ENCODE data around the gene ACKR2.
A peak's percentile ranks its signal among the peaks of the same experiment; 100 is the strongest.
"Not testable (repeated sequence)": the region's sequence is repeated elsewhere in the genome, so short reads cannot be mapped to it uniquely, and the experiment has no call there.

The ACKR2 gene

DNA sequence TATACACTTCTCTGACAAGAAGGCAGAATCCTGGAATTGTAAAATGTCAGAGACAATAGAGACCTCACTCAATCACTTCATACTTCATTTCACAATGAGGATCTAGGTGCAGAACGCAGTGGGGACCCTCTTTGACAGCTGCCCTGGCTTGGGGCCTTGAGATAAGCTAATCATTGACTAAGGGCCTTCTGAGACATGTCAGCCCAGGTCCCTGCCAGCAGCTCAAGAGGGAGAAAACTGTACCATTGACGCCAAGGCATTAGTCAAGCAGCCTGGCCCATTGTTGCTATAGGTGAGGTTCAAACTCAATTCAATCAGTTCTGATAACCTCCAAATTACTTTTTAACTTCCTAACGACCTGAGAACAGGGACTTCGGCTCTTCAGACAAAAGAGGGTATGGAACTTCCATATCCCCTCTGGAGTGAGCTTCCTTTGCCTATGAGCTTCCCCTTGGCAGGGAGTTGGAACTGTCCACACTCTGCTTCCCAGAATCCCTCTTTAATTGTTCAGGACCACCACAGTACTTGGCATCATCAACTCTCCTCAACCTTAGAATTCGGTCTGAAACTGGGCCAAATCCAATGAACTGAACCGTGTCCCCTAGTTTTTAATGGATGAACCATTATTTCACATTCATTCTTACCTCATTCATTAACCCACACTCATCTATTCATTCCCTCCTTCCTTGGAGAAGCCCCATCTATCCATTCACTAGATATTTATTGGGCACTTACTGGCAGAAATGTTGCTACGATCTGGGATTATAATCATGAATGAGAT, 67.9 kb downstream of the ACKR2 start:
- TF ChIP-seq, protein P1, sequence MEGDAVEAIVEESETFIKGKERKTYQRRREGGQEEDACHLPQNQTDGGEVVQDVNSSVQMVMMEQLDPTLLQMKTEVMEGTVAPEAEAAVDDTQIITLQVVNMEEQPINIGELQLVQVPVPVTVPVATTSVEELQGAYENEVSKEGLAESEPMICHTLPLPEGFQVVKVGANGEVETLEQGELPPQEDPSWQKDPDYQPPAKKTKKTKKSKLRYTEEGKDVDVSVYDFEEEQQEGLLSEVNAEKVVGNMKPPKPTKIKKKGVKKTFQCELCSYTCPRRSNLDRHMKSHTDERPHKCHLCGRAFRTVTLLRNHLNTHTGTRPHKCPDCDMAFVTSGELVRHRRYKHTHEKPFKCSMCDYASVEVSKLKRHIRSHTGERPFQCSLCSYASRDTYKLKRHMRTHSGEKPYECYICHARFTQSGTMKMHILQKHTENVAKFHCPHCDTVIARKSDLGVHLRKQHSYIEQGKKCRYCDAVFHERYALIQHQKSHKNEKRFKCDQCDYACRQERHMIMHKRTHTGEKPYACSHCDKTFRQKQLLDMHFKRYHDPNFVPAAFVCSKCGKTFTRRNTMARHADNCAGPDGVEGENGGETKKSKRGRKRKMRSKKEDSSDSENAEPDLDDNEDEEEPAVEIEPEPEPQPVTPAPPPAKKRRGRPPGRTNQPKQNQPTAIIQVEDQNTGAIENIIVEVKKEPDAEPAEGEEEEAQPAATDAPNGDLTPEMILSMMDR (conservative IDR thresholded peaks at IDR 0.05; ENCODE audit: low read depth, low read length) = no peak
- H3K4me3 ChIP-seq (ENCODE audit: low read length) = no peak overlapping the region
- no peak for DNase-seq (ENCODE audit: low read depth)

DNA sequence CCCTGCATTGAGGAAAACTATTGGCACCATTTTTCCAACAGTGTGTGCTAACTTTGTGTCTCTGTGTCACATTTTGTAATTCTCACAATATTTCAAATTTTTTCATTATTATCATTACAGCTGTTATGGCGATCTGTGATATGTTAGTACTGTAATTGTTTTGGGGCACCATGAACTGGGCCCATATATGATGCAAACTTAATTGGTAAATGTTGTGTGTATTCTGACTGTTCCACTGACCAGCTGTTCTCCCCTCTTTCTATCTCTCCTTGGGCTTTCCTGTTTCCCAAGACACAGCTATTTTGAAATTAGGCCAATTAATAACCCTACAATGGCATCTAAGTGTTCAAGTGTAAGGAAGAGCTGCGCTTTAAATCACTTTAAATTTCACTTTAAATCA, 68.6 kb downstream of the ACKR2 start:
- H3K4me3 ChIP-seq (ENCODE audit: low read length) = no peak overlapping the region
- TF ChIP-seq, protein P1 (conservative IDR thresholded peaks at IDR 0.05; ENCODE audit: low read depth, low read length) = no peak
- DNase-seq (ENCODE audit: low read depth) = no peak

DNA sequence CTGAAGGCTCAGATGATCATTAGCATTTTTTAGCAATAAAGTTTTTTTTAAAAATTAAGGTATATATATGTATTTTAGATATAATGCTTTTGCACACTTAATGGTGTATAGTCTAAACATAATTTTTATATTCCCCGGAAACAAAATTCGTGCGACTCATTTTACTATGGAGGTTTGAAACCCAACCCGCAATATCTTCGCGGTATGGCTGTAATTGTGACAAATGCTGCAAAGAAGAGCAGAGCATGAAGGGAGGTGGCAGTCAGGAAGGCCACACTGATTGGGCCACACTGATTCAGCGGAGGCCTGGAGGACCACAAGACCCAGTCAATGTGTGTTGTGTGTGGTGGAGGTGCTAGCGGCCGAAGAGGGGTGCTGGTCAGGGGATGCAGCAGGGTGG, 70.9 kb downstream of the ACKR2 start:
- no peak for DNase-seq (ENCODE audit: low read depth)
- H3K4me3 ChIP-seq (ENCODE audit: low read length) = peak overlapping the region; percentile 61
- TF ChIP-seq, protein P1 (conservative IDR thresholded peaks at IDR 0.05; ENCODE audit: low read depth, low read length) = no peak

DNA sequence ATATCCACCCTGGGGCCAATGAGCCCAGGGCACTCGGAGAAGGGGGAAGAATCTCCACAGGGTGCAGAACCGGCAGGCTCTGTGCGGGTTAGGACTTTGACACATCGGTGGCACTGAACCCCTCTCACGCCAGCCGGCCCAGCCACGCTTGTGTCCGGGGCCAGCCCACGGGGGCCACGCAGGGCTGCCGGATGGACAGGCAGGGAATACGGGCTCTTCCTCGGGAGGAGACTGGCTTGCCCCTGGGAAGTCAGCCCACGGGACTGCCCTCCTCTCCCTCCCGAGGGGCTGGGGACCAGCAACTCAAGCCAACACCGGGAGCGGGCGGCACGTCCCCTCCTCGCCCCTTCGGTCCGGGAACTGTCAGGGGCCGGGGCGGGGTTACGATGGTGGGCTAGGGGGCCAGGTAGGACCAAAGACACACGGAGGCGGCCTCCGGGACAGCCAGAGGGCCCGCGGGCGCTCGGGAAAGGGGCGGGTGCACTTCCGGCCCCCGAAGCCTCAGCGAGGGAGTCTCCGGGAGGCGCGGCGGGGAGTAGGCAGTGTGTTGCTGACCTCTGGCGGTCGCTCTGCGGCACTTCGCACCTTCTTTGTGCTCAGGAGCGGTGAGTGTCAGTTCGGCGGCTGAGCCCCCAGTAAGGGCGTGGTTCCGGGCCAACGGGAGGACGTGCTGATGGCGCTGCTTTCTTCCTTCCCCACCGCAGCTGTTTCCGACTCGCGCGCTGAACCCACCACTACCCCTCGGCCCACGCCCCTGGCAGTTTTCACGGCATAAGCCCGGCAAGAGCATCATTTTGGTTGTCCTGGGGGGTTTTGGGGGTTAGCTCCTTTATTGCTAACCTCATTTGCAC, 71.6 kb downstream of the ACKR2 start:
- DNase-seq (ENCODE audit: low read depth) = peak; percentile 20
- peak overlapping the region; percentile 61 for H3K4me3 ChIP-seq (ENCODE audit: low read length)
- TF ChIP-seq, protein P1 (conservative IDR thresholded peaks at IDR 0.05; ENCODE audit: low read depth, low read length) = peak; percentile 83

DNA sequence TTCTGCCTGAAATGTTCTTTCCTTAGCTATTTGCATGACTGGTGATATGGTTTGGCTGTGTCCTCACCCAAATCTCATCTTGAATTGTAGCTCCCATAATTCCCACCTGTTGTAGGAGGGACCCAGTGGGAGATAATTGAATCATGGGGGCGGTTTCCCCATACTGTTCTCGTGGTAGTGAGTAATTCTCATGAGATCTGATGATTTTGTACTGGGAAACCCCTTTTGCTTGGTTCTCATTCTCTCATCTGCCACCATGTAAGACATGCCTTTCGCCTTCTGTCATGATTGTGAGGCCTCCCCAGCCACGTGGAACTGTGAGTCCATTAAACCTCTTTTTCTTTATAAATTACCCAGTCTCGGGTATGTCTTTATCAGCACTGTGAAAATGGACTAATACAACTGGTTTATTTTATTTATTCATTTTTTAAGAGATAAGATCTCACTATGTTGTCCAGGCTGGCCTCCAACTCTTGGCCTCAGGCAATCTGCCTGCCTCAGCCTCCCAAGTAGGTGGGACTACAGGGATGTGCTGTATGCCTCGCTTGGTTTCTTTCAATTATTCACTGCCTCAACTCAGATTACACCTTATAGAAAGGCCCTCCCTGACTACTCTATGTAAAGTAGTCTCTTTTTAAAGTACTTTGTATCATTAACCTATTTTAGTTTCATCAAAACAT, 74.1 kb downstream of the ACKR2 start:
- not testable (repeated sequence) for DNase-seq (ENCODE audit: low read depth); H3K4me3 ChIP-seq (ENCODE audit: low read length)

DNA sequence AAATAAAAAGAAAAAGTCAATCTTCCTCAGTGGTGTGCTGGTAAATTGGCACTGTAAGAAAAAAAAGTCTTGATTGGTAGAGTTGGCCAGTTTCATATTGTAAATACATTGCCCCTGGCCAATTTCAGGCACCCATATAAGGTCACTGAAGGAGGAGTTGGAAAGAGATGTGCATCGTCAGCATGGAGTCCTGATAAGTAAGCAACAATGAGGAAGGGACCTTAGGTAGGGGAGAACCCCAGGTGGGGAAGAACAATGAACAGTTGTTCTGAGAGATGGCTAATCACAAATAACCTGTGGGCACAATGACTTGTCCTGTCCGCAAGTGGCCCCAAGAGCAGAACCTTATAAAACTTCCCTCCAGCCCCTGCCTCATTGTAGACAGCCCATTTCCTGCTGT, 75.1 kb downstream of the ACKR2 start:
- no peak for DNase-seq (ENCODE audit: low read depth)
- H3K4me3 ChIP-seq (ENCODE audit: low read length) = no peak overlapping the region

More for the DNA sequence above, 75.1 kb downstream of the ACKR2 start:
- TF ChIP-seq, protein P1 (conservative IDR thresholded peaks at IDR 0.05; ENCODE audit: low read depth, low read length) = no peak
